ENCODE measurements around the gene SF3A1. TPM values are rescaled to one million over a fixed set of nuclear protein-coding genes. Genes with fewer than 3 reads are reported as not detected.

Gene SF3A1
- total RNA-seq, 1 experiment from 2014 or later: 230 TPM

- Histone ChIP-seq H3K4me3 (replicated peaks in 1 of 2; ENCODE audit: low read depth in 1 of 2, low read length in 2 of 2) (peak within 1 kb of the TSS; percentile 80 to 94), H3K36me3 (ENCODE audit: control insufficient read depth in 1 of 2, insufficient read depth in 2 of 2, low read length in 2 of 2) (peaks cover 0 to 13% of the 10 kb centered on the region in 2 experiments; a peak in 1 of 4 replicates), H2AFZ (ENCODE audit: low read depth, low read length, poor library complexity, severe bottlenecking) (no peak within 1 kb of the TSS), H3K9ac (ENCODE audit: low read length) (peak within 1 kb of the TSS; percentile 91), H4K20me1 (ENCODE audit: insufficient read depth) (no peaks in the 10 kb centered on the region), H3K4me2 (ENCODE audit: low read length) (peak within 1 kb of the TSS; percentile 98), H3K27ac (ENCODE audit: low read depth, low read length) (peak within 1 kb of the TSS; percentile 57), H3K27me3 (ENCODE audit: insufficient read depth, low read length) (no peaks in the 10 kb centered on the region), H3K79me2 (ENCODE audit: insufficient read depth, low read length) (peaks cover 39% of the 10 kb centered on the region), H3K4me1 (ENCODE audit: control insufficient read depth in 1 of 2, insufficient read depth in 2 of 2, low read length in 2 of 2) (peaks cover 17 to 54% of the 10 kb centered on the region in 2 experiments; a peak in 3 of 4 replicates), H3K9me2 (ENCODE audit: insufficient read depth) (no peaks in the 10 kb centered on the region), H3K9me3 (ENCODE audit: control insufficient read depth in 1 of 2, insufficient read depth in 1 of 2, low read depth in 1 of 2, low read length in 2 of 2) (no peaks in the 10 kb centered on the region)
- POLR2A ChIA-PET: interaction anchor here (0.7 to 4.2 kb wide), 6 partner anchors 9 to 109 kb away, joined by 3 to 40 read pairs (median 4); partner anchors contain the start of genes CCDC157, MTFP1 and SF3A1
- ATAC-seq: peak; percentile 92
- CTCF ChIA-PET: interaction anchor here (0.8 to 2.6 kb wide), 3 partner anchors 9 to 109 kb away, joined by 3 to 14 read pairs (median 3); partner anchors contain the start of gene RNF215
- TF ChIP-seq SP1 (IDR thresholded peaks at IDR 0.05; ENCODE audit: low read depth): peak; percentile 41
- peak; percentile 84 for TF ChIP-seq POLR2AphosphoS5 (IDR thresholded peaks at IDR 0.05; ENCODE audit: low read depth, low read length)
- TF ChIP-seq POLR2A (IDR thresholded peaks at IDR 0.05; ENCODE audit: borderline replicate concordance, extremely low read depth, insufficient read depth, insufficient read length): peak; percentile 47
- no peak for TF ChIP-seq JUND (IDR thresholded peaks at IDR 0.05)
- TF ChIP-seq YY1 (IDR thresholded peaks at IDR 0.05; ENCODE audit: extremely low read depth, insufficient replicate concordance, low read depth, low read length): no peak
- TF ChIP-seq FOSL1 (IDR thresholded peaks at IDR 0.05; ENCODE audit: low read depth): no peak
- TF ChIP-seq ZFX (IDR thresholded peaks at IDR 0.05): peak; percentile 66; the same call in 1 of the 2 replicates
- peak; percentile 42 for TF ChIP-seq TCF7L2 (IDR thresholded peaks at IDR 0.05; ENCODE audit: borderline replicate concordance, extremely low read depth, insufficient read depth, insufficient read length)
- no peak for TF ChIP-seq ELF1 (IDR thresholded peaks at IDR 0.05; ENCODE audit: borderline replicate concordance, low read depth)
- TF ChIP-seq SIN3A (IDR thresholded peaks at IDR 0.05; ENCODE audit: low read depth): peak; percentile 59; the same call in 1 of the 2 replicates
- peak; percentile 48; the same call in 1 of the 2 replicates for TF ChIP-seq MAX (IDR thresholded peaks at IDR 0.05)
- TF ChIP-seq ZNF274 (IDR thresholded peaks at IDR 0.05; ENCODE audit: low read depth, low read length): no peak
- RAD21 ChIA-PET (ENCODE audit: low non-redundant PET in 1 of 2, low total read pairs in 2 of 2, uncharacterized antibody in 2 of 2, unreplicated experiment in 2 of 2): interaction anchor here in 1 of 2 experiments (0.7 to 1.9 kb wide), 2 partner anchors 27 to 109 kb away, joined by 3 to 5 read pairs; no protein-coding TSS in a partner anchor
- TSS peak; percentile 54 for BruUV-seq (replicated peaks)
- DNase-seq (ENCODE audit: low read depth, low spot score): peak; percentile 43
- intact Hi-C loops (cut with micrococcal nuclease): no loop called here
Observed at GRCh38 chr22:30396871-30397655, 40.4 kb upstream of the SF3A1 start, which contains the start of gene SEC14L2. Gene SEC14L2, plus strand, starts transcription at chr22:30397018. Its CDS starts 99 bp downstream, at chr22:30397117.
